Natural killer cell (primary cell): ENCODE data around the gene EGFL8. TPM values are rescaled to one million over a fixed set of nuclear protein-coding genes. Genes with fewer than 3 reads are reported as not detected.

ENCODE experiments used
- ATAC-seq, 3 donors: fragments of 150-1000 bp in 2 of 3; fragments of 200-7000 bp in 1 of 3; cut with Tn5 transposase; 1 replicate in 1 of 3; 2 replicates in 2 of 3; pipeline ENCODE4 v1.10.0; 2021; ENCODE audit warnings: mild to moderate bottlenecking in 2 of 3, moderate library complexity in 2 of 3
- DNase-seq, 2 donors: peaks; one replicate each; pipeline versions ENCODE4 v3.0.0 to v3.0.0-alpha.2; 2013 to 2021; ENCODE audit warnings: mixed read lengths in 1 of 2
- H3K27ac ChIP-seq: one replicate; pipeline ENCODE4 v1.5.1; 2013; ENCODE audit warnings: mild to moderate bottlenecking, low read length
- H3K27me3 ChIP-seq: one replicate; pipeline ENCODE4 v1.6.1; 2013; ENCODE audit warnings: low read length; ENCODE audit not compliant: control insufficient read depth, insufficient read depth
- H3K36me3 ChIP-seq: one replicate; pipeline ENCODE4 v1.6.1; 2013; ENCODE audit warnings: low read length; ENCODE audit not compliant: control insufficient read depth, insufficient read depth
- H3K4me1 ChIP-seq: one replicate; pipeline ENCODE4 v1.6.1; 2013; ENCODE audit warnings: low read length; ENCODE audit not compliant: control insufficient read depth, insufficient read depth
- H3K4me3 ChIP-seq: one replicate; pipeline ENCODE4 v1.5.1; 2013; ENCODE audit warnings: low read length
- H3K9me3 ChIP-seq: one replicate; pipeline ENCODE4 v1.6.1; 2013; ENCODE audit warnings: low read length; ENCODE audit not compliant: control insufficient read depth, insufficient read depth
- H3K27ac Mint-ChIP-seq, 2 donors: one replicate each; pipeline ENCODE4 v1.8.0; 2022; ENCODE audit warnings: mild to moderate bottlenecking in 2 of 2, mixed read lengths in 2 of 2, moderate library complexity in 1 of 2
- H3K27me3 Mint-ChIP-seq, 2 donors: one replicate each; pipeline ENCODE4 v1.8.0; 2022; ENCODE audit warnings: low read depth in 2 of 2, mixed read lengths in 2 of 2
- H3K36me3 Mint-ChIP-seq: one replicate; pipeline ENCODE4 v1.8.0; 2022; ENCODE audit warnings: mixed read lengths
- H3K4me1 Mint-ChIP-seq, 2 donors: one replicate each; pipeline ENCODE4 v1.8.0; 2022; ENCODE audit warnings: mixed read lengths in 2 of 2
- H3K4me3 Mint-ChIP-seq: one replicate; pipeline ENCODE4 v1.8.0; 2022; ENCODE audit warnings: mild to moderate bottlenecking, moderate library complexity, mixed read lengths
- H3K9me3 Mint-ChIP-seq, 2 donors: one replicate each; pipeline ENCODE4 v1.8.0; 2022; ENCODE audit warnings: mixed read lengths in 2 of 2
- WGBS: methylation state at CpG from one replicate; pipeline ENCODE4 v1.1.7; 2013; ENCODE audit warnings: missing lambda C conversion rate; ENCODE audit not compliant: insufficient coverage; 5-methylcytosine and 5-hydroxymethylcytosine counted together
- intact Hi-C: fragments of 100-400 bp; cut with micrococcal nuclease; formaldehyde crosslinking; loops from one replicate; pipeline ENCODE4 v1.14.2; 2022
- total RNA-seq, 4 donors: library from RNA; stranded (reverse); fragments of 120-200 nt in 1 of 4; gene quantifications; one replicate each; pipeline versions ENCODE4 v1.2.3 to v1.2.4, GENCODE V29; 2013 to 2022
- TF ChIP-seq, protein P1 (sequence below): fragments of 200-600 bp; IDR thresholded peaks from one replicate; pipeline ENCODE4 v1.8.0; 2022; ENCODE audit warnings: antibody characterized with exemption

The EGFL8 gene
- total RNA-seq, 3 donors from 2014 or later (not counting 1 experiment from before 2014, with no cell fraction given): 18.2 to 22.9 (median 20.1) TPM

DNA sequence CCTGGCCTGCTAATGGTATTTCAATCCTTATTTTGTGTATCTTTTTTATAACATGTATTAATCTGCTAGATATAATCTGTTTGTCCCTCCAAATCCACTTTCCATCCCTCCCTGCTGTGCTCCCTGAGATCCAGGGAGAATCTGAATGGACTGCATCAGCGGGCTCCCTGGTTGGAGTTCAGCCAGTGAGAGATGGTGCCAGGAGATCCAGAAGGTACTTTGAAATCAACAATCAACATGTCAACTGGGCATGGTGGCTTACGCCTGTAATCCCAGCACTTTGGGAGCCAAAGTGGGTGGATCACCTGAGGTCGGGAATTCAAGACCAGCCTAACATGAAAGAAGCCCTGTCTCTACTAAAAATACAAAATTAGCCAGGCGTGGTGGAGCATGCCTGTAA lies 40.7 kb upstream of the EGFL8 start:
- H3K27me3 ChIP-seq: no peaks in the 10 kb centered on the region
- H3K36me3 Mint-ChIP-seq: peaks cover 7% of the 10 kb centered on the region
- no peak overlapping the region for H3K27ac ChIP-seq
- no peak overlapping the region for H3K27ac Mint-ChIP-seq
- no peak overlapping the region for H3K4me3 ChIP-seq
- no peaks in the 10 kb centered on the region for H3K27me3 Mint-ChIP-seq
- H3K4me1 Mint-ChIP-seq: peaks cover 33 to 56% of the 10 kb centered on the region in 2 donors
- ATAC-seq: no peak
- intact Hi-C loops: no loop called here
- H3K36me3 ChIP-seq: peaks cover 42% of the 10 kb centered on the region
- TF ChIP-seq, protein P1, sequence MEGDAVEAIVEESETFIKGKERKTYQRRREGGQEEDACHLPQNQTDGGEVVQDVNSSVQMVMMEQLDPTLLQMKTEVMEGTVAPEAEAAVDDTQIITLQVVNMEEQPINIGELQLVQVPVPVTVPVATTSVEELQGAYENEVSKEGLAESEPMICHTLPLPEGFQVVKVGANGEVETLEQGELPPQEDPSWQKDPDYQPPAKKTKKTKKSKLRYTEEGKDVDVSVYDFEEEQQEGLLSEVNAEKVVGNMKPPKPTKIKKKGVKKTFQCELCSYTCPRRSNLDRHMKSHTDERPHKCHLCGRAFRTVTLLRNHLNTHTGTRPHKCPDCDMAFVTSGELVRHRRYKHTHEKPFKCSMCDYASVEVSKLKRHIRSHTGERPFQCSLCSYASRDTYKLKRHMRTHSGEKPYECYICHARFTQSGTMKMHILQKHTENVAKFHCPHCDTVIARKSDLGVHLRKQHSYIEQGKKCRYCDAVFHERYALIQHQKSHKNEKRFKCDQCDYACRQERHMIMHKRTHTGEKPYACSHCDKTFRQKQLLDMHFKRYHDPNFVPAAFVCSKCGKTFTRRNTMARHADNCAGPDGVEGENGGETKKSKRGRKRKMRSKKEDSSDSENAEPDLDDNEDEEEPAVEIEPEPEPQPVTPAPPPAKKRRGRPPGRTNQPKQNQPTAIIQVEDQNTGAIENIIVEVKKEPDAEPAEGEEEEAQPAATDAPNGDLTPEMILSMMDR: no peak
- no peaks in the 10 kb centered on the region for H3K9me3 ChIP-seq
- H3K4me3 Mint-ChIP-seq: no peak overlapping the region
- peaks cover 18% of the 10 kb centered on the region for H3K4me1 ChIP-seq
- no peak for DNase-seq
- no peaks in the 10 kb centered on the region for H3K9me3 Mint-ChIP-seq
- 97% methylated on average over 4 of the region's 4 CpGs for WGBS

DNA sequence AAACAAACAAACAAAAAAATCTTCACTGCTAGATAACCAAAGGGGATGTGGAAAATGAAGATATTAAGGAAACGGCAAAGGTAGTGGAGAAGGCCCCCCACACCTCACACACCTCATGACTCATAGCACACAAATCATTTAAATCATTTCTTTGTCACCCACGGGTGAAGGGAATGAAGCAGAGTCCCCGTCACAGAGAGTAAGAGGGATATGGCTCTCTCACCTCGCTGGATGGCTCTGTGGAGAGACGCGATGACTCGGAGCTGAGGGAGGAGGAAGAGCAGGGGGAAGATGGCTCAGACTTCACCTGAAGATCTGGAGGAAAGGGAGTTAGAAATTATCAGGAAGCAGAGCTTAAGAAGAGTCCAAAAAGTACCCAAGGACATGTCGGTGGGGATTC lies 37.5 kb upstream of the EGFL8 start:
- H3K4me1 Mint-ChIP-seq: peaks cover 51 to 60% of the 10 kb centered on the region in 2 donors
- TF ChIP-seq, protein P1: no peak
- Histone ChIP-seq H3K4me3 (no peak overlapping the region), H3K9me3 (no peaks in the 10 kb centered on the region), H3K27ac (no peak overlapping the region), H3K36me3 (peaks cover 22% of the 10 kb centered on the region), H3K27me3 (no peaks in the 10 kb centered on the region), H3K4me1 (peaks cover 37% of the 10 kb centered on the region)
- peak overlapping the region; percentile 93 to 98 for H3K27ac Mint-ChIP-seq
- no peaks in the 10 kb centered on the region for H3K27me3 Mint-ChIP-seq
- WGBS: 79% methylated on average over 7 of the region's 8 CpGs
- H3K4me3 Mint-ChIP-seq: peak overlapping the region; percentile 94
- DNase-seq (no peak), ATAC-seq (no peak)
- peaks cover 7% of the 10 kb centered on the region for H3K36me3 Mint-ChIP-seq
- intact Hi-C loops: no loop called here
- no peaks in the 10 kb centered on the region for H3K9me3 Mint-ChIP-seq

DNA sequence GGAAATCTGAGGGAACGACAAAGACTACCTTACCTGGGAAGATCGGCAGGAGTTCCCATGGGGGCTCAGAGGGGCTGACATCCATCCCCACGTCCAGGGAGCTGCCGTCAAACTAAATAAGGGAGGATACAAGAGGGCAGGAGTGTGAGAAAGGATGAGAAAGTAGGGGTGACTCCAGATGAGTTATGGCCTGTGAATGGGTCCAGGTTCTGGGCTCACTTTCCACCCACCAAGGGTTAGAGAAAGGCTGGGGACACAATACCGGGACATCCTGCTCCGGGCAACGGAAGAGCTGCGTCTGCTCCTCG lies 37.0 kb upstream of the EGFL8 start:
- 13% methylated on average over 9 of the region's 9 CpGs for WGBS
- H3K27me3 Mint-ChIP-seq: no peaks in the 10 kb centered on the region
- peaks cover 51 to 56% of the 10 kb centered on the region in 2 donors for H3K4me1 Mint-ChIP-seq
- Histone ChIP-seq H3K9me3 (no peaks in the 10 kb centered on the region), H3K36me3 (peaks cover 18% of the 10 kb centered on the region), H3K27me3 (no peaks in the 10 kb centered on the region), H3K4me3 (peak overlapping the region; percentile 98), H3K4me1 (peaks cover 37% of the 10 kb centered on the region), H3K27ac (peak overlapping the region; percentile 85)
- H3K36me3 Mint-ChIP-seq: peaks cover 7% of the 10 kb centered on the region
- DNase-seq: no peak
- H3K27ac Mint-ChIP-seq: peak overlapping the region; percentile 93 to 98
- intact Hi-C loops: no loop called here
- H3K4me3 Mint-ChIP-seq: peak overlapping the region; percentile 94
- H3K9me3 Mint-ChIP-seq: no peaks in the 10 kb centered on the region
- TF ChIP-seq, protein P1: no peak
- no peak for ATAC-seq
